Mucosa of gallbladder (tissue), 1 donor: ENCODE measurements around the gene PCOLCE2. TPM values are rescaled to one million over a fixed set of nuclear protein-coding genes. Genes with fewer than 3 reads are reported as not detected.

Source experiments
- DNase-seq: peaks from one replicate; pipeline ENCODE4 v3.0.0-alpha.2; 2020; ENCODE audit warnings: low spot score
- total RNA-seq: library from RNA; stranded (reverse); gene quantifications from one replicate; pipeline ENCODE4 v1.2.1, GENCODE V29; 2021
- donor health status: DM: no; HTN: no; CAD: no.

The PCOLCE2 gene
- total RNA-seq, 1 donor from 2014 or later = 2.8 TPM

DNA sequence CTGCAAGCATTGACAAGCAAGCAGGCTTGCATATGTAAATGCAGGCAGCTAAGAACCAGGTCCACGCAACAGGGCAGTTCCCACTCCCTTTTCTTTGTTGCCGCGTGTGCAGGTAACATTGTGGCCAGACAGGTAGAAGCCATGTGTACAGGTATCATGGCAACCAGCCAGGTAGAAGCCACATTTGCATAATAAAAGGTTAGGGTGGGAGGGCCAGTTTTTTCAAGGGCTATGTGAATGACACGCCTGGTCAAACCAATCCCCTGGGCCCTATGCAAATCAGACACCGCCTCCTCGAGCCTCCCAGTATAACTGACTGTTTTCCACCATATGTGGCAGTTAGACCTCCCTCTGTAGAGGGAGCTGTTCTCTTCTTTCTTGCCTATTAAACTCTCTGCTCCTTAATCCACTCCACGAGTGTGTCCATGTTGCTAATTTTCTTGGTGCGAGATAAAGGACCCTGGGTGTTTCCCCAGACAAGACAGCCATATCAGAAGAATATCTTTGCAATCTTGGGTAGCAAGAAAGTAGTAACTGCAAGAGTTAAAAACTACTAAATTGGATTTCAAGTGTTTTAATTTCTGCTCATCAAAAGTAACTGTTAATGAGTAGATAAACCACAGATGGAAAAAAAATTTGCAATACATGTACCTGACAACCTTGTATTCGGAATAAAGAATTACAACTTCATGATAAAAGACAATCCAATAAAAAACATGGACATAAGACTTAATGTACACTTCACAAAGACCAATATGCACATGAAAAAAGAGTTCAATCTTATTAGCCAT, 21.8 kb downstream of the PCOLCE2 start:
- DNase-seq = peak; percentile 66

DNA sequence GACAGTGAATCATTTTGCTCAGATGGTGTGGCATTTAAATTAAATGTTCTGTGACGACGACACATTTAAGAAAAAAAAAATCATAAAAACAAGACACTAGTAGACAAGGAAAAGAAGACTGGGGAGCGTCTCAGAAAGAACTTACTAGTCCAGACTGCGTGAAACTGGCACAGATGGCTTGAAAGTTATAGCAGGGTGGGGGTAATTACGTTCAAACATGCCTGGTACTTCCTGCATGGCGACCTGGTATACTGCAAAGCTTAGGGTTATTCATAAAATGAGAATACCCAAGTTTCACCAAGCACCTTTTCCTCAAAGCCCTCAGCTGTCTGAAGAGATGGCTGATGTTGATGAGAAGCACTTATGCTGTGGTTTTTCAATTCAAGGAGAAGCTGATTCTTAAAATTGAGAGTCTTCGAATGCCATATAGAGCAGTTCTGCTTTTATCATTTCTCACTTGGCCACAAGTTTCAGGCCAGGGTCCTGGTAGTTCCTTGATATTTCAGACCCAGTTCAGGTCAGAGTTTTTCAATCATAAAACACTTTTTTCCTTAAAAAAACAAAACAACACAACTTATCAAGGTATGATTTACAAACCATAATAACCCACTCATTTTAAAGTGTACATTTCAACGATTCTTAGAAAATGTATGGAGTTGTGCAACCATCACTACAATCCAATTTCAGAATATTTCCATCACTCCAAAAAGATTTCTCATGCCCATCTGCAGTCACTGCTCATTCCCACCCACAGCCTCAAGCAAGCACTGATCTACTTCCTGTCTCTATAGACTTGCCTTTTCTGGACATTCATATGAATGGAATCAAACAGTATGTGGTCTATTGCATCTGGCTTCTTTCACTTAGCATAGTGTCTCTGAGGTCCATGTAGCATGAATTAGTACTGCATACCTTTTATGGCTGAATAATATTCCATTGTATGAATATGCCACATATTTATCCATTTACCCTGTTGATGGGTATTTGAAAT, 24.7 kb downstream of the PCOLCE2 start:
- no peak for DNase-seq

DNA sequence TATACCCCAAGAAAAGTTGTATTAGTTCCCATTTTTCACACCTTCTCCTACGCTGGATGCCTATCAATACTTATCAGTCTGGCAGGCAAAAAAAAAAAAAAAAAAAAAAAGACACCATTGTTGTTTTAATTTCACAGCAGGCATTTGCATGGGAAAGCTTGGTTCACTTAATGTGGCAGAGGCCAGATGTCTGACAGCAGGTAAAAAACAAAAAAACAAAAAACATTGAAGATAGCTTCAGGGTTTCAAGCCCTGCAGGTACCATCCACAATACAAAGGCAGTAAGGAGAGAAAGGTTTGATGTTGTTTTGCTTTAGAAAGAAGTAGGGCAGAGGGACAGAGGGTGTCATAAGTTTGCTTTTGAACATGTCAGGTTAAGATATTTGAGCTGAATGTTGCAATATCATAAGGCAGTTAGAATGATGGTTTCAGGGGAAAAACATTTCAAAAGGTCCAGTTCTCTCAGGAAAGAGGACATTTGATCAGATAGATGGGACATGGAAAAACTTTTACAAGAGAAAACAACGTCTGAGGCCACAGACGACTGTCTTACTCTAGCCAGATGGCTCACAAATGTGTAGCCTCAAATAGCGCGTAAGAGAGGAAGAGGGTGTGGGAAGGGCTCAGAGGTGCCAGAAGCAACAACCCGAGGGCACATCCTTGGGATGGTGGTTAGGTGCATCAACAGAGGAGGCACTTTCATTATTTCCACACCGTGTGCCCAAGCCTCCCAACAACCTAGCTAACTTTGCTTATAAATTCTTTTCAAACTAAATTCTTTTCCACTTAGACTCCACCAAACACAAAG, 25.7 kb downstream of the PCOLCE2 start:
- DNase-seq = no peak

DNA sequence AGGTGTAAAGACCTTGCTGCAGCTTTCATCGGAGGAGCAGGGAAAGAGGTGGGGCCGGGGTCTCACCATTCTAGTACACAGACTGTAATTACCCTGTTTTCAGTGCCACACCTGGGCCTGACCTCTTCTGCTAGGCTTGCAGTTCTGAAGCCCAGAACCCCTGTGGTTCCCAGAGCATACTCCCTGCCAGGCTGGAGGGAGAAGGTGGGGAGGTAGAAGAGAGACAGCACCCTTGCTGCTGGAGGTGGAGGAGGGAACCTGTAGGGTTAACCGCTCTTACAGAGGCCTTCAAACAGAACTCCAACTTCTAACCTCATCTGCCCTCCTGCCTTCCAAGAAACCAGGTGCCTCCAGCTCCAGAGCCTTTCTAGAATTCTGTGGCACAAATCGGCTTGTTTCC, 27.0 kb downstream of the PCOLCE2 start:
- DNase-seq = no peak

DNA sequence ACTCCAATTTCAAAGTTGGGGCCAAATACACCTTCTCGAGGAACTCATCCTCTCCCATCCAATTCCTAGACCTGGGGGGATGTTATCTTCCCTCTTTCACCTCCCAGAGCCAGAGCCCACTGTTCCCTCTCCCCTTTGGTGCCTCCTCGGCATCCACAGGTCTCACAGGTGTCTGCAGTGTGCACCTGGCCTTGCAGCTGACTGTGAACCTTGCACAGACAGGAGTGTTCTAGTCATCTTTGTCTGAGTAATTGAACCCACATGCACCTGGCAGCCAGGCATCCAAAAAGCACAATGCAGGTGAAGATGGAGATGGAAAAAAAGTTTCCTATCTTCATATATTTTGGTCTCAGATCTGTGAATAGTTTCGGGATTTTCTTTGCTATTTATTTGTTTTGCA, 30.8 kb downstream of the PCOLCE2 start:
- DNase-seq = no peak

DNA sequence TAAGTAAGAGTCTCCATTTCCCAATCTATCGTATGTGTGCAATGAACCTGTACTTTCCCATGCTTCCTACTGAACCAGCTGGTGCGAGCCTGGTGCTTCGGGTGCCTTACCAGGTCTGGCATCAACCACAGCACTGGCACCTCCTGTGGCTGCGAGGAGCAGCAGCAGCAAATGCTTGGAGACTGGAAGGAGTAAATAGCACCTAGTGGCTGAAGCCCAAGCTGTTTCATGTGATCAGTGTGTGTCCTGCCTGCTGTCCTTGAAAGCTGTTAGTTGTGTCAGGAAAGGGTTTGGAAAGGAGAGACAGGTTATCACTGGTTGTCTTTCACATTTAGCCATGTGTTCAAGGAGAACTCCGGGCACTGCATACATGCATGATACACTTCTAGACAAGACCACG, 31.8 kb downstream of the PCOLCE2 start:
- DNase-seq = peak; percentile 72

DNA sequence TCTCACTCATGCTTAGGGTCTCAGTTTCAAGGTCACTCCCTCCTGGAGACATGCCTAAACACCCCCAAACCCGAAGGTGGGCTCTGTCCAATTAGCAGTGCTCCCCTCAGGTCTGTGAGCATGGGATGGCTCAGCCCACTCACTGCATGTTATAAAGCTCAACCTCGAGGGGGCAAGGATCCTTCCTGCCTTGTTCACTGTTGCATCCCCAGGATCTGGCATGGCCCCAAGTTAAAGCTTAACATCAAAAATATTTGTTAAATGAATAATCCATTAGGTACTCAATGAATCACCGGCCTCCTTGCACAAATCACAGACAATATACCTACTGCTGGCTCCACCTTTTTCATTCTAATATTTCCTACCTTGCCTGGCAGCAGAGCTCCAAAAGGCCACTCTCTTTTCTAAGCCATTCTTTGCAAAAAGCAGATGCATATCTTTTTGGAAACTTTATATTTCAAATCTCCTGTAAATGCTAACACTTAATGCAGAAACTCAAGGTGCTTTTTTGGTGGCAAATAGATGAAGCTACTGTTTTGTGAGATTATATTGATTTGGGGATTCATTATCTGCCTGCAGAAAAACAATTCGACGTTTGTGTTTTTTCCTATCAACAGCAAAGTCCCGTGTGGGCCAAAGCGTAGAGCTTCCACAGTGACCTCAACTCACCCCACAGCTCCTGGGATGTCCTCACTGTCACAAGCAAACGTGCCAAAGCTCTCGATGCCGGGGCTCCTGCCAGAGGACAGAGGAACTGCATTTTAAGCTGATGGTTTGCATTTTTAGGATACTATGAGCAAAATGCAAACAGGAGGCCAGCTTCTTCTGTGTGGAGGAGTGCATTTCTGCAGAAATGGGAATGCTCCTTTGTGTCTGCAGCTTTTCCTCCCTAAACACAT, 35.4 kb downstream of the PCOLCE2 start:
- DNase-seq = peak; percentile 69

DNA sequence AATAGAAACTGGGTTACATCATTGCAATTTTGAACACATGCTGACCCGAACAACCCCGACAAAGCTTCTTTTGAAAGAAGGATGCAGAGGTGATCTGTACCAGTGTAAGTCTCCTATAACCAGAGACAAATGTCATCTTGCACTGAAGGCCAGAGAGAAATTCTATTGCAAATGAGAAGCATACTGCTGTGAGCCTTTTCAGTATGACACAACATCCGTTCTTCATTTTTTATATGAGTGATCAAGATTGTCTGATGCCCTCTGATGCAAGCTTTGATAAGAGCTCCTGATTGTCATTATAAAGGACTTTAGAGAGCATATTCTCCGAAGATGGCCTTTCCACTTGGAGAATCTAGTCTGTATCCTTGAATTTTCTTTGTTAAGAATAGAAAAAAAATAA, 36.9 kb downstream of the PCOLCE2 start:
- DNase-seq = no peak

DNA sequence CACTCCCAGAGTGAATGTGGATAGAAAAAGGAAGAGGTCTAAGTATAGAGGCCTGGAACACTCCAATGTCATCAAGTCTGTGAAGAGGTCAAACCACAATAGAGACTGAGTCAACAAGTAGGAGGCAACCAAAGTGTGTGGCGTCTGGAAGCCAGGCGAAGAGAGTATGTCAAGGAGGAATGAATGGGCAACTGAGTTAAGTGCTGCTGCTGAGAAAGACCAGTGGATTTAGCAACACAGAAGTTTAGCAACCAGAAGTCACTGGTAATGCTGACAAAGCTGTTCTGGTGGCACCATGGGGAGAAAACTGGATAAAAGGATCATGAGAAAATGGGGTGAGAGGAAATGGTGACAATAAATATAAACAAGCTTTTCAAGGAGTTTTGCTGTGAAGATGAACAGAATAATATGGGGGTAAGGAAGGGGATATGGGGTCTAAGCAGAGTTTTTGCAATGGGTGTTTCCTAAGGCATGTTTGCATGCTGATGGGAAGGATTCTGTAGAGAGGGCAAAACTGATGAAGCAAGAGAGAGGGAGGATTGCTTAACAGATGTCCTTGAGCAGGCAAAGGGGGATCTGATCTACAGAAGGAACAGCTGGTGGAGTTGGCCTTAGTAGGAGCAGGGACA, 38.4 kb downstream of the PCOLCE2 start:
- DNase-seq = peak; percentile 55

DNA sequence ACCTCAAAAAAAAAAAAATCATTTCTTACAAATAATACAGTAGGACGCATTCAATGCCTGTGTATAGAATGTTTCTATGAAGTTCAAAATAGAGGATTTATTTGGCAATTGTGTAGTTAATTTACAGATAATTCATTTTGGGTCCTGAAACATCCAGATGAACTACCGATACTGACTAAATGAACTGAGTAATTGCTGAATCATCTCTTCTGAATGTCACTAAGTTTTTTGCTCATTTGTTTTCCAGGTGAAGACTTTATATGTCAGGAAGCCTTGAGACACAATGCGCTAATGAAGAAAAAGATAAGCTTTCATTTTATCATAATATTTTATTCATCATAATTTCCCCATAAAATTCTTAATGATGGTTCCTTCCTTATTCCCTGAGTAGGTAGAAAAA, 39.7 kb downstream of the PCOLCE2 start:
- DNase-seq = no peak

DNA sequence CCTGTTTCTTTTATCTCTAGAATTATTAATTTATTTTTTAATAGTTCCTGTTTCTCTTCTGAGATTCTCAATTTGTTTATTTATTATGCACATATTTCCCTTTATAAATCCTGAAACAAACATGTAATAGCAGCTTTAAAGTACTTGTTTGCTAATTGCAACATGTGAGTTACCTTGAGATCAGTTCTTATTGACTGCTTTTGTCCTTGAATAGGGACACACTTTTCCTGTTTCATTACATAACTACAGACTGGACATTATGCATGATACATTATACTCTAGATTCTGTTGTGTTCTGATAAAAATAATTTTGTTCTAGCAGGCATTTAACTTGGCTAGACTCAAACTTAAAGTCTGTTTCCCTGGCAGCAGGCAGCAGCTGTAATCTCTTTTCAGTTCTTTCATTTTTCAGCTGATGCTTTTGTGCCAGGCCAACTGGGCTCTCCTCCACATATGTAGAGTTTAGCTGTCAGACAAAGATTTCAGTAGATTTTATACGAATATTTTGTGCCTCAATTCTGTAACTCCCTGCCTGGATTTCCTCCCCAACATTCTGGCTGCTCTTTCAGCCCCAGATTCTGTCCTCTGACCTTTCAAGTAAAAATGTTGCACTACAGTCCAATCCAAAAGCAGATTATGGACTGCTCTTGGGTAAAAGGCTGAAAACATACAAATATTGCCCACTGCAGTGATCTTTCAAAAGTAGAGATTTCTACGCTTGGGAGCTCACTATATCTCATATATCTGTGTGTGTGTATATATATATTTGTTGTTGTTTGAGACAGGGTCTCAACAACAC, 41.9 kb downstream of the PCOLCE2 start:
- DNase-seq = no peak

DNA sequence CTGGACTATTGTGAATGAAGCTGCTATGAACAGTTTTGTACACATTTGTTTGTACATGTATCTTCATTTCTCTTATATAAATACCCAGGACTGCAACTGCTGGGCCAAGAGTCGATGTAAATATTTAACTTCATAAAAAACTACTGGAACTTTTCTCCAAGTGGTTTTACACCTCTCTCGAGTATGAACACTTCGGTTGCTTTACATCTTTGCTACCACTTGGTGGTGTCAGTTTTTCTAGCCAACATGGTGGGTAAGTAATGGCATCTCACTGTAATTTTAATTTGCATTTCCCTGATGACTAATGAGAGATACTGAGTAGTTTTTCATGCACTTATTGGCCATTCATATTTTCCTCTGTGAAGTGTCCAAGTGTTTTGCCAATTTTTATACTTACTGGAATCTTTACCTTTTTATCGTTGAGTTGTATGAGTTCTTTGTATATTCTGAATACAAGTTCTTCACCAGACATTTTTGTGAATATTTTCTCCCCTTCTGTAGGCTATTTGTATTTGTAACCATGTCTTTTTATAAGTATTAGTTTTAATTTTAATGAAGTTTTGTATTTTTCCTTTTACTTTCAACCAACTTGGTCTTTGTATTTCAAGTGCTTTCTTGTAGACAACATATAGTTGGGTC, 44.4 kb downstream of the PCOLCE2 start:
- DNase-seq = no peak

DNA sequence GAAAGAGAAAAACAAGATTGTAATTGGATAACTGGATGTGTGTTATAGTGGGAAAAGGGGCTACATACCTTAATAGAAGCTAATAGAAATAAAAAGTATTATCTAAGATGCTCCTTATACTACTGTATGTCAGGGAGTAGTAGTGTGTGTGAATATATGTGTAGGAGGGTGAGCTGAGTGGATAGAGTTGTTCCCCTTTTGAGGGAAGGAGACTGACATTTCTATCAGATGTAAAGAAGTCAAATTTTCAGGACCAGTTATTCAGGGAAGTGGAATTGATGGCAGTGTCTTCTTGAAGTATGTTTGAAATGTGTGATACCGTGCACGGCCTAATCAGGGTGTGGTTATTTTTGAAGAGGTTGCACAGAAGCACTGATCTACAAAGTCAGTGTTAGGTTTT, 49.1 kb downstream of the PCOLCE2 start:
- no peak for DNase-seq

DNA sequence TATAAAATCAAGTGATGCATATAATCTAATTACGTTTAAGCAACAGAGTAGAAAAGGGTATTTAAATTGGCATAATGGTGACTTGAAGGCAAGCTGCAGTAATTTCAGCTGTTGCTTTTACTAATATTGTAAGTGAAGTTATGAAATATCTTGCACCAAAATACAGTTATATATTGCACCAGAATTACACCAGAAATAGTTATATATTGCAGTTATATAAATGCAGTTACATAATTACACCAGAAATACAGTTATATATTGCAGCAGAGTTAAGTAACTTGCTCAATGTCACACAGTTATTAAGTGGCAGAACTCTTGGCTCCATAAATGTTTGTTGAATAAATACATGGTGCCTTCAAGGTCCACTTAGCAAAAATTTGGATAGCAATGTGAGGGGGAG, 51.4 kb downstream of the PCOLCE2 start:
- no peak for DNase-seq

DNA sequence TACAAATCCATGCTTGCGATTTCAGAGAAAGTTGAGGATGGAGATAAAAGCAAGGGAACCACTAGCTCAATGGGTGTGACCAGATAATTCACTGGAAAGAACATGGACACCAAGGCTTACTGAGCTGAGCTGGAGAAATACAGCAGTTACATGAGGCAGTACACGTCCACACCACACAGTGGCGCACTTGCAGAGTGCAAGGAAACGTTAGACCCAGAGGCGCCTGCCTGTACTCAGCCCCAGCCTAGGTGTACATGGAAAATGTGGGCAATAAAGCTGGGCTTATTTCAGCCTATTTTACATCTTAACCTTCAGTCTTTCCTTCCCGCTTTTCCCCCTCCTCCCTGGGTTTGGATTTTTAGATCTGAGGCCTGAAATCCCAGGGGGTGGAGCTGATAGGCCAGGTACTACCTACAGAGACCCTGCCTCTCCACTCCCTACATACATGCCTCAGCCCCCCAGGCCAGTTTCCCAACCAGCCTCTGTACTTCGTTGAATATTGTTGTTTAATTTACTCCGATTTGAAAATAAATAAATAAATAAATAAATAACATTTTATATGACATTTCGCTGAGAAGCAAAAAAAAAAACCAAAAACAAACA, 60.1 kb downstream of the PCOLCE2 start:
- peak; percentile 82 for DNase-seq

DNA sequence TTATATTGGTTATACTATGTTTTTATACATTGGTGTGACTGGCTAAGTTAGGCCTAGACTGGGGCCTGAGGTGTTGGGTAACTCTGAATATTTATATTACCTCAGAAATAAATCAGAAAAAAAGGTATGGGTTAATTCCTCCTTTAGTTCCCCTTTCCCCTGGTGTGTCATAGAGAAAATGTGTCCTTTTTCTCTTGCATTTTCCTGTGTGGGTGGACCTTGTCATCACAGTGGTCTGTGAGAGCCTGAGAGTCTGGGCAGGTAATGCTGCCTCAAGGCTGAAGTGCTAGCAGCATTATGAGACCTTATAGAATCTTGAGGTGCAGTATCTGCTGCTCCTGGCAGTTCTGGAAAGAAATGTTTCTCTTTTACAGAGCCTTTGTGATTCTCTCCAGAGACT, 69.7 kb downstream of the PCOLCE2 start:
- DNase-seq = no peak

DNA sequence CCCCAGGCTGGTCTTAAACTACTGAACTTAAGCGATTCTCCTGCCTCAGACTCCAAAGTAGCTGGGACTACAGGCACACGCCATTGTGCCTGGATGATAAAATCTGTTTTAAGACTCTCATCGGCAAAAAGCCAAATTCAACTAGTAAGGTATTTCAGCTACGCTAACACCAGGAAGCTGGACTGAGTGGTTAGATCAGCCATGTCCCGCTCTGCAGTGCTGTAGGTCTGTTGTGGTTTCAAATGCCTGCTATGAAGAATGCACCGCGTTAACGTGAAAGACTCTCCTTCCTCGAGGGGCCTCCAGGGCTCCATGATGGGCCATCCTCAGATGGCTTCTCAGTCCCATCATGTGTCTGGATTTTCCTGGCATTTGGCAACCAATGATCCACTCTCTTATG, 70.2 kb downstream of the PCOLCE2 start:
- no peak for DNase-seq

DNA sequence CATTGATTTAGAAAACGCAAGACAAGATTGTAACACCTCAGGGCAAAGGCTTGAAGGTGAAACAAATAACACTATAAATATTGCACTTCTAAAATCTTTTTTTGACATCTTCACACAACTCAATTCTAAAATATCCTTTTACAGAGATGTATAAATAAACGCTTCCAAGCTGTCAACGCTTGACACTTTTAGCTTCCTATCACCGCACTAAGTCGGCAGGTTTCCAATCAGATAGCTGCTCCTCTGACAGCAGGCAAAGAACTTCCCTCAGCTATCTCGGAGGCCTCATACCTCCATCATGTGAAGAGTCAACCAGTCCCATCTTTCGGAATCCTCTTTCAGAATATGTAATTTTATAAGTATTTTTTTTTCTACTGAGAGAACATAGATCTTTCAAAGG, 71.0 kb downstream of the PCOLCE2 start:
- no peak for DNase-seq

DNA sequence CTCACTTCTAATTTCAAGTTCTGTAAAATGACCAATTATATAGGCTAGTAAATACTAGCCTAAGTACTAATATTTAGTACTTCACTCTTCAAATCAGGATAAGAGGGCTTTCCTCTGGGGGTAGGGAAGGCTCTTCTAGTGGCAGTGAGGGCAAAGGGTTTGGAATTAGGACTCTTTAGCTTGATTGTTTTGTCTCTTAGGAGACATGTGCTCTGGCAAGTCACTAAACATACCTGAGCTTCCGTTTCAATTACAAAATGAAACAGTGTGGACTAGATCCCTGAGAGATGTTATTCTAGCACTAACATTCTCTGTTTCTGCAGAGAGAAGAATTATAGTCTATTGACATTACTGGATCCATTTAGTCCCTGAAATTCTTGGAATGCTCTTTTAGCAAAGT, 71.5 kb downstream of the PCOLCE2 start:
- no peak for DNase-seq
